Stimulated activated naive CD4-positive, alpha-beta T cell treated with Interleukin-2 at 50 U/mL for 16 hours (primary cell): ENCODE measurements around the gene TLK1.
"Not testable (repeated sequence)": the region's sequence is repeated elsewhere in the genome, so short reads cannot be mapped to it uniquely, and the experiment has no call there.

Experiments used
- DNase-seq: peaks from one replicate; lab custom pipeline; 2025; lab: John Stamatoyannopoulos, UW

TLK1 gene

DNA sequence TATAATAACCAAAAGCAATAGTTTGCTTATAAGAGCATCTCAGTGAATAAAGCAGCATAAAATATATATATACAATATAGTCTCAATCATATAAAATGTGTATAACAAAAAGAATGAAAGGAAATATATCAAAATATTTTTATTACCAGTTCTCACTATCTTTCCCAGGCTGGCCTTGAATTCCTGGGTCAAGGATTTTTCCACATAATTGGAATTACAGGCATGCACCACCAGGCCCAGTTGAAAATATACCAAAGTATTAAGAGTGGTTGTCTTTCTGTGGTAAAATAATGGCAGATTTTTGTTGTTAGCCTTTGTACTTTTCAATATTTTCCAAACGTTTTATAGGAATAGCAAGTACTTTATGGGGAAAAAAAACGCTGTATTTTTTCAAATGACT is 8.6 kb upstream of the TLK1 start:
- no peak for DNase-seq

DNA sequence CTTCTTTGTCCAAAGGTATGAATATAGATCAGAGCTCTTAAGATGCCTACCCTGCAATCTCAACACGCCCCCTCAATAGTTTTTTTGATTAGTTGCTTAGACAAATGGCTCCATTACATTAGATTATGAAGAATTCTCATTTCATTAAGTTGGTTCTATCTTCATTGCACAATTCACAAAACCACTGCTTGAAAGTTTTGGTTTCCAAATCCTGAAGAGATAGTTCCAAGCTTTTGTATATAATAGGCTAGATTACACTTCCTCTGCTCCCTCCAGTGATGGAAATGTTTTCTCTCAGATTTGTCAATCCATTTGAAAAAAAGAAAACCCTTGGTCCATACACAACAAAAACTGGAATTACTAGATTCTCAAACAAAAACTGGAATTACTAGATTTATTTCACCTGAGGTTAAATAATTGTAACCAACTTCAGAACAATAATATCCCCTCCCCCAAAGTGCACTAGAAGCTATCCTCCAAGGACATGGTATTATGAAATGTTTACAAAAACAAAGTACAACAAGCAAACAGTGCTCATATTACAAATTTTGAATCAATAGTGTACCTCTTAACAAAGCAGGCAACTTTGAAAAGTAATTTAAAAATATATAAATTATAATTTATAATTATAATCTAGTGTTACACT is 6.8 kb upstream of the TLK1 start:
- DNase-seq: no peak

DNA sequence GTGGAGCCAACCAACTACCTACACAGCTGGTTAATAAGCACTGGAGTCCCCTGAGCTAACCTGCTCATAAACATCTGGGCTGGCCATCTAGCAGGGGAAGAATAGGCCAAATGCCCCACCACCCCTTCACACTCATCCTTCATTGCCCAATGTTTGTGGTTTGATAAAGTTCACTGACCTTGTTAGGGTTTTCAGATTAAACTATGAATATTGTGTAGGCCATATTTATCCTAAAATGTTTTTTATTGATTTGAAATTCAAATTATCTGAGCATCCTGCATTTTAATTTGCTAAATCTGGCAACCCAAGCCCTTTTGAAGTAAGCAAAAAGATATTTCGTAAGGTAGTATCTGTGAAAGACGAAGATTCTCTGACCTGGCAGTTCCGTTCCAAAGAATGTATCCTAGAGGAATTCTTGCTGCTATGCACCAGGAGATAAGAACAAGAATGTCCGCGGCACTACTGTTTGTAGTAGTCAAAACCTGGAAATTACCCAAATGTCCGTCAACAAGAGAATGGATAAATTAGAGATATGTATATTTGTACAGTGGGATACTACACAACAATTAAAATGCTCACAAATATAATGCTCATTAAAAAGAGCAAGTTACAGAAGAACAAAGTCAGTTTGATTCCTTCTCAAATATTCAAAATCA is 5.8 kb upstream of the TLK1 start:
- no peak for DNase-seq

DNA sequence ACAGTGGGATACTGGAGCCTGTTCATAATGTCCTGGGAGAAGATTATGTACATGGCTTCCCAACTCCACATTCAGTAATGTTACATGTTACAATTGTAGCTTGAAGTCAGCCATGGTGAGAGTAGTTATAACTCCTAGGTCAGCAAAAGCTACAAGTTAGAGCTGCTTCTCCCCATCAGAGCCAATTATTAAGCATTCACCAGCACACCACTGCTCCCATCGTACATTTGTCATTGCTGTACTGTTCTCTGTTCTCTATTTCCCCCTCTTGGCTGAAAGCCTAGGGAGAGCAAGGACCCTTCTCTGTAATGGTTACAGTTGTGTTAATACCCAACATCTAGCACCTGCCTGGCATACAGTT is 5.3 kb upstream of the TLK1 start:
- DNase-seq: no peak

DNA sequence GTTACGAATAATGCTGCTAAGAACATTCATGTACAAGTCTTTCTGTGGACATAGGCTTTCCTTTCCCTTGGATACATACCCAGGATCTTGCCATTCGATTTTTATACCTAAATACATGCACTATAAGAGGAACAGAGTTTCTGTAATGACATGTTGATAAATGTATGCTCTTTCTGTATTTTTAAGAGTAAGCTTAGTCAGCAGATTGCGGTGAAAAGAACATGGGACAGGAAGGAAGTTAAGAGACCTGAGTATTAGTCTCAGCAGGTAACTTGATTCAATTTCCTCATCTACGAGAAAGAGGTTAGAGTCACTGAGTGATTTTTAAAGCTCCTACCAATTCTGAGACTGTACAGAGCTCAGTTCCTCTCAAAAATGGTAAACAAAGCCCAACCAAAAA is 2.6 kb upstream of the TLK1 start:
- DNase-seq: no peak

- DNase-seq: not testable (repeated sequence)
Measured at GRCh38 chr2:171162522-171163197, 2.0 kb upstream of the TLK1 start.

DNA sequence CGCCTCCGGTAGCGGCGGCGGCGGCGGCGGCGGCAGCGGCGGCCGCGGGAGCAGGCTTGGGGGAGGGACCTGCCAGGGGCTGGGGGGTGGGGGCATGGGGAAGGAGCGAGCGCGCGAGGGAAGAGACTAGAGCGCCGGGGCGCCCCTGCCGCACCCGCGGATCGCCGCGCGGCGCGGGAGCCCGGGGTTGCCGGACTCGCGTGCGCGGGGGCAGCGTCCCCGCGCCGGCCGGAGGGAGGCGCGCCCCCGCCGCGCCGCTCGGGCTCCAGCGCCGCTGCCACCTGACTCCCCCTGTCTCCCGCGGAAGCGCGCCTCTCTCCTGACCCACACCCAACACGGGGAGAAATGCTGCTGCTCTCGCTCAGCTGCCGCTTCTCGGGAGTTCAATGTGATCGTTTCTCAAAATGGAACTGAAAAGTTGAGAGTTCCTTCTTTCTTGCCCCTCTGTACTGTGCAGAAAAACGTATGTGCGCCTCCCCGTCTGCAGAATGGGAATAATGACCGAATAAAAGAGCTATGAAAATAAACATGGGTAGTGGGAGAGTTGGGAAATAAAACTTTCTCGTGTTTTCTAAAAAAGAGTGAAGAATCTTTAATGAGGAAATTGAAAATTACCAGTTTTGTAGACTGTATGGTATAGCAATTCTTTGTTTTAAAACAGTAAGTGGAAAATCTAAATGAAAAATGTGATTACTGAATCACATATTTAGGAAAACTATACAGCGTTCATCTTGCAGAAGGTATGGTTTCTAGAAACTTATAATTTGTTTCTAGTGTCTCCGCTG is 455 bp upstream of the TLK1 start:
- DNase-seq: peak; percentile 58

DNA sequence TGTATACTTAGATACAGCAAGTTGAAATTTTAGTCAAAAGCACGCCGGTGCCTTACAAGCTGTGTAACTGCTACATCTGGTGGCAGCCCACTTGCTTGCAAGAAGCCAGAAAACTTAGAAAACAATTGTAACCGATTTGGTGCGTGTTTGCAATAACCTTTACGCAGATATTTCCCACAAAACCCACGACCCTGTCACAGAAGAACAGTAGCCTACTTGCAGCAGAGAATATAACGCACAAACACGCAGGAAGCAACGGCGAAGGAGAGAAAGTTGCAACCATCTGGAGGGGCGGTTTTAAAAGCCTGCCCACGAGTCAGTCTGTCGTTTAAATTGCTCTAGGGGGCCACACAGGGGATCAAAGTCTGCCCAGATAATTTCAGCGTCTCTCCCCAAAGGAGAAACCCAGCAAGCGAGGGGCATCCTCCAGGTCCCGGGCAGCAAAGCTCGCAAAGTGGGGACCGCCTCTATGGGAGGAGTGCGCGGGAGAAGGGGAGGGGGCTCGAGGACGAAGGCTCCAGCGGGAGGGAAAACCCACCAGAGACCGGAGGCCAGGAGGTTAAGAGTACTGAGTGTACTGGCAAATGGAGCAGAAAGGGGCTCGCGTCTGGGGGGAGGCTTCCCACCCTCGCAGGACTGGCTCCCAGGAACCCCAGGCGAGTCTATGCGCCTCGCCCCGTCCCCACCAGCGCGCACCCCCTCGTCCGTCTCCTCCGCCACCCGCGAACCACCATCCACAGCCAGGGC is 1.1 kb downstream of the TLK1 start:
- peak; percentile 64 for DNase-seq

GRCh38 chr2:171158790-171159371 is 1.8 kb downstream of the TLK1 start:
- DNase-seq: no peak

- DNase-seq: no peak
Measured at GRCh38 chr2:171158036-171158789, 2.5 kb downstream of the TLK1 start.

GRCh38 chr2:171157109-171157500 is 3.6 kb downstream of the TLK1 start:
- no peak for DNase-seq

GRCh38 chr2:171154348-171154747 is 6.3 kb downstream of the TLK1 start:
- DNase-seq: no peak

DNA sequence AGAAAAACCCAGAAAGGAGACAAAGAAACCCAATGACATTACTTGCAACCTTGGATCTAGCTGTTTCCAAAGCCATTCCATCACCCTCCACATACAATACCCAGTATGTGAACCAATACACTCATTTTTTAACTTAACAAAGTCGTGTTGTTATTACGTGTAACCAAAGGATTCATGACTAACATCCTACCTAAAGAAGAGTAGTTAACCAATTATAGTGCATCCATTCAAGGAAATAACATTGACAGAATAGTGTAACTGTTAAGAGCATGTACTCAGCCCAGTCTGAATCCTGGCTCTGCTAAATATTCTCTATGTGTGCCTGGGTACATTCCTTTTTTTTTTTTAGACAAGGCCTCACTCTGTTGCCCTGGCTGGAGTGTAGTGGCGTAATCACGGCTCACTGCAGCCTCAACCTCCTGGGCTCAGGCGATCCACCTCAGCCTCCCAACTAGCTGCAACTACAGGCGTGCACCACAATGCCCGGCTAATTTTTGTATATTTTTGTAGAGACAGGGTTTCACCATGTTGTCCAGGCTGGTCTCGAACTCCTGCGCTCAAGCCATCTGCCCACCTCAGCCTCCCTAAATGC is 9.9 kb downstream of the TLK1 start:
- no peak for DNase-seq

GRCh38 chr2:171149986-171150693 is 10.6 kb downstream of the TLK1 start:
- no peak for DNase-seq

- DNase-seq: no peak
Measured at GRCh38 chr2:171149171-171149938, 11.3 kb downstream of the TLK1 start.

DNA sequence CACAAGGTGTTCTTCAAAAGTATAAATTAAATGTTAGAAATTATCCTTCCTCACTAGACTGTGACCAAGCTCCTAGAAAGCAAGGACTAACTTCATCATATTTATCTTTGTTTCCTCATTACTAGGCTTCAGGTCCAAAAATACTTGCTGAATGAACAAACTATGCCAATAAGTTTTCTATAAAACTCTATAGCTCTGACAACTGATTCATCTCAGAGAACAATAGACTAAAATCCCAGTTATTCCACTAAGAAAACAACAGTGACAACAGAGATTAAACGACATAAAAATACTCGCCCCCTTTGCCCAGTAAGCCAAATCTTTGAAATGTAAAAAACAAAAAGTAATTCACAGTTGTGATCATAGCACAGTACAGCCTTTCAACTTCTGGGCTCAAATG is 13.6 kb downstream of the TLK1 start:
- no peak for DNase-seq

GRCh38 chr2:171146633-171147032 is 14.1 kb downstream of the TLK1 start:
- no peak for DNase-seq

GRCh38 chr2:171146071-171146470 is 14.6 kb downstream of the TLK1 start:
- DNase-seq: no peak

GRCh38 chr2:171143670-171144062 is 17.0 kb downstream of the TLK1 start:
- no peak for DNase-seq
